ENCODE data around the gene BRINP2.

- TF ChIP-seq CTCF (IDR thresholded peaks at IDR 0.05 in 4 of 5, conservative IDR thresholded peaks at IDR 0.05 in 1 of 5) (no peak), POLR2A (IDR thresholded peaks at IDR 0.05) (no peak)
Measured at GRCh38 chr1:177281901-177282300, 111.1 kb downstream of the BRINP2 start.
